Progenitor cell of endocrine pancreas (in vitro differentiated cells): ENCODE data around the gene ASGR1. TPM values are rescaled to one million over a fixed set of nuclear protein-coding genes. Genes with fewer than 3 reads are reported as not detected.
A peak's percentile ranks its signal among the peaks of the same experiment; 100 is the strongest.

Experiments
- DNase-seq: peaks from one replicate; pipeline ENCODE4 v3.0.0; 2021; ENCODE audit warnings: low spot score; ENCODE audit not compliant: unreplicated experiment
- H3K27ac Mint-ChIP-seq: 2 replicates; pipeline ENCODE4 v1.8.0; 2021; ENCODE audit warnings: mild to moderate bottlenecking, moderate library complexity, mixed read lengths
- H3K27me3 Mint-ChIP-seq: 2 replicates; pipeline ENCODE4 v1.8.0; 2021; ENCODE audit warnings: mixed read lengths
- H3K36me3 Mint-ChIP-seq: 2 replicates; pipeline ENCODE4 v1.8.0; 2022; ENCODE audit warnings: mixed read lengths; ENCODE audit not compliant: insufficient read depth
- H3K4me1 Mint-ChIP-seq: 2 replicates; pipeline ENCODE4 v1.8.0; 2021; ENCODE audit warnings: low read depth, mixed read lengths
- H3K4me3 Mint-ChIP-seq: 2 replicates; pipeline ENCODE4 v1.8.0; 2021; ENCODE audit warnings: low read depth, mild to moderate bottlenecking, moderate library complexity, mixed read lengths
- H3K9me3 Mint-ChIP-seq: 2 replicates; pipeline ENCODE4 v1.8.0; 2021; ENCODE audit warnings: low read depth, mixed read lengths
- CTCF ChIP-seq: fragments of 200-600 bp; sonication (generic); IDR thresholded peaks from one replicate; pipeline ENCODE4 v1.5.0; 2021; ENCODE audit warnings: antibody characterized with exemption, mild to moderate bottlenecking; ENCODE audit not compliant: unreplicated experiment
- total RNA-seq: library from RNA; stranded (reverse); gene quantifications from 2 replicates; pipeline ENCODE4 v1.2.1, GENCODE V29; 2021

The ASGR1 gene
- total RNA-seq, 1 donor from 2014 or later: 10.6 TPM

GRCh38 chr17:7220593-7221277, 41.6 kb upstream of the ASGR1 start:
- DNase-seq: no peak
- no peaks in the 10 kb centered on the region for H3K9me3 Mint-ChIP-seq
- TF ChIP-seq CTCF: peak; percentile 48
- peak overlapping the region; percentile 91 for H3K4me3 Mint-ChIP-seq
- H3K36me3 Mint-ChIP-seq: peaks cover 6% of the 10 kb centered on the region
- peaks cover 30% of the 10 kb centered on the region for H3K4me1 Mint-ChIP-seq
- no peaks in the 10 kb centered on the region for H3K27me3 Mint-ChIP-seq
- H3K27ac Mint-ChIP-seq: peak overlapping the region; percentile 97

- H3K36me3 Mint-ChIP-seq: peaks cover 6% of the 10 kb centered on the region
- peaks cover 34% of the 10 kb centered on the region for H3K4me1 Mint-ChIP-seq
- TF ChIP-seq CTCF: no peak
- no peaks in the 10 kb centered on the region for H3K9me3 Mint-ChIP-seq
- peak within 1 kb of the TSS; percentile 97 for H3K27ac Mint-ChIP-seq
- peak within 1 kb of the TSS; percentile 91 for H3K4me3 Mint-ChIP-seq
- H3K27me3 Mint-ChIP-seq: no peaks in the 10 kb centered on the region
- peak; percentile 59 for DNase-seq
Measured at GRCh38 chr17:7219812-7220592, 40.8 kb upstream of the ASGR1 start, which contains the start of the genes ACADVL and DLG4. Gene ACADVL (plus strand): TSS chr17:7219938. CDS start chr17:7219985, 47 bp downstream. Gene DLG4 (minus strand): TSS chr17:7219836.

GRCh38 chr17:7219229-7219811, 40.1 kb upstream of the ASGR1 start:
- H3K4me3 Mint-ChIP-seq: peak overlapping the region; percentile 91
- no peak for TF ChIP-seq CTCF
- H3K4me1 Mint-ChIP-seq: peaks cover 34% of the 10 kb centered on the region
- no peaks in the 10 kb centered on the region for H3K9me3 Mint-ChIP-seq
- no peaks in the 10 kb centered on the region for H3K27me3 Mint-ChIP-seq
- DNase-seq: no peak
- H3K27ac Mint-ChIP-seq: peak overlapping the region; percentile 97
- H3K36me3 Mint-ChIP-seq: peaks cover 6% of the 10 kb centered on the region

GRCh38 chr17:7218758-7219157, 39.6 kb upstream of the ASGR1 start:
- Mint-ChIP-seq H3K9me3 (no peaks in the 10 kb centered on the region), H3K27me3 (no peaks in the 10 kb centered on the region), H3K4me1 (peaks cover 34% of the 10 kb centered on the region), H3K27ac (no peak overlapping the region), H3K36me3 (peaks cover 4% of the 10 kb centered on the region), H3K4me3 (peak overlapping the region; percentile 91)
- DNase-seq: no peak
- TF ChIP-seq CTCF: no peak

- peaks cover 40% of the 10 kb centered on the region for H3K4me1 Mint-ChIP-seq
- no peaks in the 10 kb centered on the region for H3K36me3 Mint-ChIP-seq
- no peaks in the 10 kb centered on the region for H3K27me3 Mint-ChIP-seq
- DNase-seq: no peak
- H3K9me3 Mint-ChIP-seq: no peaks in the 10 kb centered on the region
- H3K4me3 Mint-ChIP-seq: peak overlapping the region; percentile 69
- peak overlapping the region; percentile 69 for H3K27ac Mint-ChIP-seq
- no peak for TF ChIP-seq CTCF
Measured at GRCh38 chr17:7218166-7218565, 39.0 kb upstream of the ASGR1 start.
